Neural progenitor cell (in vitro differentiated cells): Measurements from ENCODE around the gene LRRC75A.

Experiments used
- CTCF ChIP-seq: fragments of 200-600 bp; sonication (generic); IDR thresholded peaks from 2 replicates; pipeline ENCODE4 v1.5.1; 2017; ENCODE audit warnings: antibody characterized with exemption, mild to moderate bottlenecking
- EZH2phosphoT487 ChIP-seq: fragments of 200-600 bp; sonication (generic); IDR thresholded peaks from 2 replicates; pipeline ENCODE4 v1.6.1; 2017; ENCODE audit warnings: antibody characterized with exemption

- TF ChIP-seq EZH2phosphoT487 (no peak), CTCF (no peak)
Measured at GRCh38 chr17:16478649-16479048, 13.3 kb downstream of the LRRC75A start.
